A673 (cell line): ENCODE results near the gene MND1.

ENCODE experiments used
- CTCF ChIP-seq: fragments of 300-800, 200-600 bp; sonication (generic); conservative IDR thresholded peaks from 2 replicates; pipeline ENCODE4 v1.5.1; 2017; ENCODE audit warnings: low read depth, mild to moderate bottlenecking, antibody characterized with exemption, low read length, moderate library complexity, mixed read lengths
- EZH2 ChIP-seq: fragments of 200-600 bp; sonication (generic); IDR thresholded peaks from 2 replicates; pipeline ENCODE4 v1.6.1; 2017; ENCODE audit warnings: borderline replicate concordance, low read depth, mild to moderate bottlenecking, mixed read lengths, antibody characterized with exemption, low read length; ENCODE audit not compliant: poor library complexity, severe bottlenecking

DNA sequence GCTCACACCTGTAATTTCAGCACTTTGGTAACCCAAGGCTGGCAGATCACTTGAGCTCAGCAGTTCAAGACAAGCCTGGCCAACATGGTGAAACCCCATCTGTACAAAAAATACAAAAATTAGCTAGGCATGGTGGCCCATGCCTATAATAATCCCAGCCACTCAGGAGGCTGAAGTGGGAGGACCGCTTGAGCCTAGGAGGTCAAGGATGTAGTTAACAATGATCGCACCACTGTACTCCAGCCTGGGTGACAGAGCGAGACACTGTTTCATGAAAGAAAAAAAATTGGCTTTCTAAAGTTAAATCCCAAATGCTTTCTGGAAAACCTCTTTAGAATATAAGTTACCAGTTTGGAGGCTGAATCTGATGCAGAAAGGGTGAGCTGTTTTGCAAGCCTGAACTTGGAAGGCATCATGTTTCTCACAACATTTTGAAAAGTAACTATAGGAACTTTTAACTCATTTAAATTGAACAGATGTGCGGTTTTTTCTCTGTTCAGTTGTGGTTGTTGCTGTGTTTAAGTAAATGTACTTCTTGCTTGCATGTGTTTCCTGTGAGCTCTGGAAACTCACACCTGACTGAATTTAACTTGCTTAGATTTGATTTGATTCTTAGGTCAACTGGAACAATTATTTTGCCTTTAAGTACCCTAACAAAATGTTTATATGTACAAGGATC, 81.9 kb downstream of the MND1 start:
- TF ChIP-seq CTCF (no peak), EZH2 (no peak)
